Fibroblast of lung (primary cell): ENCODE measurements around the gene NMNAT3. TPM values are rescaled to one million over a fixed set of nuclear protein-coding genes. Genes with fewer than 3 reads are reported as not detected.
A peak's percentile ranks its signal among the peaks of the same experiment; 100 is the strongest.

Experiments used
- DNase-seq, 2 donors: peaks; one replicate each; pipeline versions ENCODE4 v3.0.0 to v3.0.0-alpha.2; 2010; ENCODE audit warnings: low read depth in 2 of 2
- H2AFZ ChIP-seq: 2 replicates; pipeline ENCODE4 v1.5.1; 2012; ENCODE audit warnings: low read length, control low read depth, inconsistent platforms
- H3K27ac ChIP-seq: 2 replicates; pipeline ENCODE4 v1.5.1; 2011; ENCODE audit warnings: low read length, control low read depth; ENCODE audit not compliant: insufficient read depth
- H3K27me3 ChIP-seq: 2 replicates; pipeline ENCODE4 v1.5.1; 2011; ENCODE audit warnings: mild to moderate bottlenecking, low read length; ENCODE audit not compliant: control insufficient read depth, insufficient read depth
- H3K36me3 ChIP-seq: 2 replicates; pipeline ENCODE4 v1.5.1; 2011; ENCODE audit warnings: low read length; ENCODE audit not compliant: control insufficient read depth, insufficient read depth
- H3K4me1 ChIP-seq: 2 replicates; pipeline ENCODE4 v1.5.1; 2011; ENCODE audit warnings: low read length; ENCODE audit not compliant: control insufficient read depth, insufficient read depth; ENCODE audit errors: extremely low read depth
- H3K4me2 ChIP-seq: 2 replicates; pipeline ENCODE4 v1.5.1; 2011; ENCODE audit warnings: low read length, control low read depth; ENCODE audit not compliant: insufficient read depth; ENCODE audit errors: extremely low read depth
- H3K4me3 ChIP-seq, 4 experiments: fragments of 200-600 bp in 1 of 4; sonication (generic) in 1 of 4; replicated peaks in 1 of 4; 2 replicates each; pipeline ENCODE4 v1.5.1; 2011 to 2016; ENCODE audit warnings: low read length in 4 of 4, low read depth in 3 of 4, mild to moderate bottlenecking in 3 of 4, control low read depth in 2 of 4, inconsistent platforms in 1 of 4, mixed read lengths in 1 of 4; ENCODE audit not compliant: insufficient read depth in 1 of 4; ENCODE audit errors: control extremely low read depth in 1 of 4
- H3K79me2 ChIP-seq: 2 replicates; pipeline ENCODE4 v1.5.1; 2012; ENCODE audit warnings: mild to moderate bottlenecking, low read length, inconsistent platforms; ENCODE audit not compliant: control insufficient read depth, insufficient read depth
- H3K9ac ChIP-seq: 2 replicates; pipeline ENCODE4 v1.5.1; 2011; ENCODE audit warnings: mild to moderate bottlenecking, low read length, control low read depth; ENCODE audit not compliant: insufficient read depth
- H3K9me3 ChIP-seq: 2 replicates; pipeline ENCODE4 v1.5.1; 2012; ENCODE audit warnings: low read depth, low read length; ENCODE audit not compliant: control insufficient read depth, insufficient read depth
- H4K20me1 ChIP-seq: 2 replicates; pipeline ENCODE4 v1.5.1; 2011; ENCODE audit warnings: low read length; ENCODE audit not compliant: control insufficient read depth, insufficient read depth; ENCODE audit errors: extremely low read depth
- EZH2 ChIP-seq: IDR thresholded peaks from 2 replicates; pipeline ENCODE4 v1.5.1; 2012; ENCODE audit warnings: low read length, control low read depth, mild to moderate bottlenecking; ENCODE audit errors: missing control alignments
- polyA plus RNA-seq, 2 donors: library from polyadenylated mRNA; depleted of rRNA in 1 of 2; stranded (reverse) in 1 of 2; unstranded in 1 of 2; fragments of >200 nt; gene quantifications; 2 replicates each; pipeline ENCODE4 v1.2.1, GENCODE V29; 2011 to 2012; ENCODE audit warnings: missing spikeins in 1 of 2
- total RNA-seq: library from RNA; depleted of rRNA; stranded (reverse); fragments of >200 nt; gene quantifications from 2 replicates; pipeline ENCODE4 v1.2.1, GENCODE V29; 2014
- TF ChIP-seq, protein P1 (sequence below), 2 donors: IDR thresholded peaks in 1 of 2; conservative IDR thresholded peaks in 1 of 2; 1 replicate in 1 of 2; 2 replicates in 1 of 2; pipeline ENCODE4 v1.5.1; 2011 to 2012; ENCODE audit warnings: low read length in 2 of 2, control low read depth in 1 of 2, inconsistent platforms in 1 of 2, low read depth in 1 of 2, mild to moderate bottlenecking in 1 of 2

Gene NMNAT3
- total and polyA plus RNA-seq, 2 donors (not counting 1 experiment from before 2014, with no cell fraction given), result 0.68 to 2.5 TPM

DNA sequence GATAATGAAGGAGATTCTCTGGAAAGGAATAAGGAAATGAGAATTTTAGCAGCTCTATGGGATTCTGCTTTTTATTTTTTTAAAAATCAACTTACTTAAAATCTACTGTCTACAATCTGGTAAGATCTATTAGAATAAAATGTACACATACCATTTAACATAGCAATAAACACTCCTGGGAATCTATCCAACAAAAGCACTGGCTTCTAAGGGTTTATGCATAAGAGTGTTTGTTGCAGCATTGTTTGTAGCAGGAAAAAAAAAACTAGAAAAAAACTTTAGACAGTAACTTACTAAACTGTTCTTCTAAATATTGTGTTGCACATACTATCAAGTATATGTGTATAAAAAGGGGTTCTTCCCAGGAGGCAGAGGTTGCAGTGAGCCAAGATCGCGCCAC, 122.5 kb downstream of the NMNAT3 start:
- TF ChIP-seq EZH2, result no peak
- TF ChIP-seq, protein P1, sequence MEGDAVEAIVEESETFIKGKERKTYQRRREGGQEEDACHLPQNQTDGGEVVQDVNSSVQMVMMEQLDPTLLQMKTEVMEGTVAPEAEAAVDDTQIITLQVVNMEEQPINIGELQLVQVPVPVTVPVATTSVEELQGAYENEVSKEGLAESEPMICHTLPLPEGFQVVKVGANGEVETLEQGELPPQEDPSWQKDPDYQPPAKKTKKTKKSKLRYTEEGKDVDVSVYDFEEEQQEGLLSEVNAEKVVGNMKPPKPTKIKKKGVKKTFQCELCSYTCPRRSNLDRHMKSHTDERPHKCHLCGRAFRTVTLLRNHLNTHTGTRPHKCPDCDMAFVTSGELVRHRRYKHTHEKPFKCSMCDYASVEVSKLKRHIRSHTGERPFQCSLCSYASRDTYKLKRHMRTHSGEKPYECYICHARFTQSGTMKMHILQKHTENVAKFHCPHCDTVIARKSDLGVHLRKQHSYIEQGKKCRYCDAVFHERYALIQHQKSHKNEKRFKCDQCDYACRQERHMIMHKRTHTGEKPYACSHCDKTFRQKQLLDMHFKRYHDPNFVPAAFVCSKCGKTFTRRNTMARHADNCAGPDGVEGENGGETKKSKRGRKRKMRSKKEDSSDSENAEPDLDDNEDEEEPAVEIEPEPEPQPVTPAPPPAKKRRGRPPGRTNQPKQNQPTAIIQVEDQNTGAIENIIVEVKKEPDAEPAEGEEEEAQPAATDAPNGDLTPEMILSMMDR (conservative IDR thresholded peaks at IDR 0.05 in 1 of 2, IDR thresholded peaks at IDR 0.05 in 1 of 2; ENCODE audit: low read depth in 1 of 2, low read length in 2 of 2), result no peak
- Histone ChIP-seq H3K27ac (no peak overlapping the region), H2AFZ (no peak overlapping the region), H4K20me1 (no peaks in the 10 kb centered on the region), H3K4me2 (no peak overlapping the region), H3K4me3 (no peak overlapping the region), H3K4me1 (no peaks in the 10 kb centered on the region), H3K9me3 (no peaks in the 10 kb centered on the region), H3K36me3 (no peaks in the 10 kb centered on the region), H3K9ac (no peak overlapping the region), H3K27me3 (no peaks in the 10 kb centered on the region), H3K79me2 (no peaks in the 10 kb centered on the region)
- DNase-seq, result peak; percentile 60 to 87

DNA sequence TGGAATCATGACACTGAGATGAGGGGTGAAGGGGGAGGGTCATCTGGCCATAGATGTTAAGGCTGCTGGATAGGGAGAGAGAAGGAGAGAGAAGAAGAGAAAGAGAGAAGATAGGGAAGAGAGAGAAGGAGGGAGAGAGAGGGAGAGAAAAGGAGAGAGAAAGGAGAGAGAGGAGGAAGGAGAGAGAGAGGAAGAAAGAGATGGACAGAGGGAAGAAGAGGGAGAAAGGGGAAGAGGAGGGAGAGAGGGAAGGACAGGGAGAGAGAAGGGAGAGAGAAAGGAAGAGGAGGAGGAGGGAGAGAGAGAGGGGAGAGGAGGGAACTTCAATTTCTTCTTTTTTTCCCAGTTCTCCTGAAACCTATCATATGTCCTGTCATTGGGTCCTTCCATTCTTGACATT, 123.1 kb downstream of the NMNAT3 start:
- Histone ChIP-seq H3K4me2 (no peak overlapping the region), H3K79me2 (no peaks in the 10 kb centered on the region)
- TF ChIP-seq, protein P1 (conservative IDR thresholded peaks at IDR 0.05 in 1 of 2, IDR thresholded peaks at IDR 0.05 in 1 of 2; ENCODE audit: low read depth in 1 of 2, low read length in 2 of 2), result no peak
- TF ChIP-seq EZH2, result no peak

DNA sequence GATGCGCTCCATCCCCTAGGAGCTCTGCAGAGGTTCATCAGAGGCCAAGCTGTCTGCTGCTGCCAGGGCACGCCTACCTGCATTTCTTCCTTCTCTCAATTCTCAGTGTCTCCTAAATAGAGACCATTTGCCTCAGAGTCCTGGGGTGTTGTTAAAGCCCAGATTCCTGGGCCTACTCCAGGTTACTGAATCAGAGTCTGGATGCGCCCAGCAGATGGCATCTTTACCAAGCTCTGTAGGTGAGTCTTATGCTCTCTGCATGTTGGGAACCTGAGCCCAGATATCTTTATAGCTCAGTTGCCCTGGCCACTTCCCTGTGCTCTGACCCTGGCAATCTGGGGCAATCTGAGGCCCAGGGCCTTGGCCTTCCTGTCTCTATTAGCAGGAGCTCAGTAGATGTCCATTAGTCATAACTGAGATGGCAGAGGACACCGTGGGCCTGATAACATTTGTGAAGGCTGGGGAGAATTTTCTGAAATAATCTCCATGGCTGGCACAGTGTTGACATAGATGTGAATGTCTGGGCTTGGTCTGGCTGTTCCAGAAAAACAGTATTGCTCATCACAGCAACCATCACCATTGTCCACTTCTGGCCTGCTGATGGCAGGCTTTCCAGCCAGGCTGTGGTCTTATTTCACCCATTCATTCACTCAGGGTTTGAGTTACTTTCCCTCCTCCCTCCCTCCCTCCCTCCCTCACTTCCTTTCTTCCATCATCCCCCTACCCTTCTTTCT, 125.0 kb downstream of the NMNAT3 start:
- Histone ChIP-seq H2AFZ (no peak overlapping the region), H4K20me1 (no peaks in the 10 kb centered on the region), H3K9ac (no peak overlapping the region), H3K27ac (no peak overlapping the region), H3K4me1 (no peaks in the 10 kb centered on the region), H3K4me3 (no peak overlapping the region), H3K36me3 (no peaks in the 10 kb centered on the region), H3K9me3 (no peaks in the 10 kb centered on the region), H3K79me2 (no peaks in the 10 kb centered on the region), H3K4me2 (no peak overlapping the region), H3K27me3 (no peaks in the 10 kb centered on the region)
- no peak for DNase-seq
- TF ChIP-seq, protein P1 (conservative IDR thresholded peaks at IDR 0.05 in 1 of 2, IDR thresholded peaks at IDR 0.05 in 1 of 2; ENCODE audit: low read depth in 1 of 2, low read length in 2 of 2), result no peak
- TF ChIP-seq EZH2, result no peak

More for the DNA sequence above, 123.1 kb downstream of the NMNAT3 start:
- no peaks in the 10 kb centered on the region for H3K4me1 ChIP-seq
- no peak overlapping the region for H2AFZ ChIP-seq
- H3K9ac ChIP-seq, result no peak overlapping the region
- H3K27me3 ChIP-seq, result no peaks in the 10 kb centered on the region
- no peaks in the 10 kb centered on the region for H3K36me3 ChIP-seq
- H3K27ac ChIP-seq, result no peak overlapping the region
- no peak overlapping the region for H3K4me3 ChIP-seq
- H4K20me1 ChIP-seq, result no peaks in the 10 kb centered on the region
- no peaks in the 10 kb centered on the region for H3K9me3 ChIP-seq
- DNase-seq, result no peak
